NCI-H2107 treated with DMSO at 0.1 percent for 48 hours (cell line): ENCODE measurements around the gene MZF1.
A peak's percentile ranks its signal among the peaks of the same experiment; 100 is the strongest.
"Not testable (repeated sequence)": the region's sequence is repeated elsewhere in the genome, so short reads cannot be mapped to it uniquely, and the experiment has no call there.

Experiments used
- DNase-seq: peaks from one replicate; lab custom pipeline; 2025; ENCODE audit not compliant: unreplicated experiment; lab: John Stamatoyannopoulos, UW

Gene MZF1

GRCh38 chr19:58543826-58544590 lies 29.1 kb downstream of the MZF1 start, which contains the start of gene TRIM28:
Gene TRIM28, plus strand, starts transcription at chr19:58544064. Its CDS starts 694 bp downstream, at chr19:58544758.
- no peak for DNase-seq

DNA sequence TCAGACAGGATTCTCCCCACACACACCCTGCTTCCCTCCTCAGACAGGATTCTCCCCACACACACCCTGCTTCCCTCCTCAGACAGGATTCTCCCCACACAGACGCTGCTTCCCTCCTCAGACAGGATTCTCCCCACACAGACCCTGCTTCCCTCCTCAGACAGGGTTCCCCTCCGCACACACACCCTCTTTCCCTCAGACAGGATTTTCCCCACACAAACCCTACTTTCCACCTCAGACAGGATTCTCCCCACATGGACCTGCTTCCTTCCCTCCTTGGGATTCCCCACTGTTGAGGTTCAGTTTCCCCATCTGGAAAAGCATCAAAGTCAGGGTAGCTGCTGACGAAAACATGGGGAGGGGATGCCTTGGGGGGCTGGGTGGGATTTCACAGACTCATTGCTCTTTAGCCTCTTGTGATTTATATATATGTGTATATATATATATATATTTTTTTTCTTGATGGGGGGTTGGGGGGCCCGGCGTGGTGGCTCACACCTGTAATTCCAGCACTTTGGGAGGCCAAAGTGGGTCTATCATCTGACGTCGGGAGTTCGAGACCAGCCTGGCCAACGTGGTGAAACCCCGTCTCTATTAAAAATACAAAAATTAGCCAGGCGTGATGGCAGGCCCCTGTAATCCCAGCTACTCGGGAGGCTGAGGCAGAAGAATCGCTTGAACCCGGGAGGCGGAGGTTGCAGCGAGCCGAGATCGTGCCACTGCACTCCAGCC lies 30.3 kb downstream of the MZF1 start:
- not testable (repeated sequence) for DNase-seq

DNA sequence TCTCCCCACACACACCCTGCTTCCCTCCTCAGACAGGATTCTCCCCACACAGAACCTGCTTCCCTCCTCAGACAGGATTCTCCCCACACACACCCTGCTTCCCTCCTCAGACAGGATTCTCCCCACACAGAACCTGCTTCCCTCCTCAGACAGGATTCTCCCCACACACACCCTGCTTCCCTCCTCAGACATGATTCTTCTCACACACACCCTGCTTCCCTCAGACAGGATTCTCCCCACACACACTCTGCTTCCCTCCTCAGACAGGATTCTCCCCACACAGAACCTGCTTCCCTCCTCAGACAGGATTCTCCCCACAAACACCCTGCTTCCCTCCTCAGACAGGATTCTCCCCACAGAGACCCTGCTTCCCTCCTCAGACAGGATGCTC lies 34.0 kb downstream of the MZF1 start:
- not testable (repeated sequence) for DNase-seq

- DNase-seq: no peak
Observed at GRCh38 chr19:58538257-58539168, 34.6 kb downstream of the MZF1 start.

DNA sequence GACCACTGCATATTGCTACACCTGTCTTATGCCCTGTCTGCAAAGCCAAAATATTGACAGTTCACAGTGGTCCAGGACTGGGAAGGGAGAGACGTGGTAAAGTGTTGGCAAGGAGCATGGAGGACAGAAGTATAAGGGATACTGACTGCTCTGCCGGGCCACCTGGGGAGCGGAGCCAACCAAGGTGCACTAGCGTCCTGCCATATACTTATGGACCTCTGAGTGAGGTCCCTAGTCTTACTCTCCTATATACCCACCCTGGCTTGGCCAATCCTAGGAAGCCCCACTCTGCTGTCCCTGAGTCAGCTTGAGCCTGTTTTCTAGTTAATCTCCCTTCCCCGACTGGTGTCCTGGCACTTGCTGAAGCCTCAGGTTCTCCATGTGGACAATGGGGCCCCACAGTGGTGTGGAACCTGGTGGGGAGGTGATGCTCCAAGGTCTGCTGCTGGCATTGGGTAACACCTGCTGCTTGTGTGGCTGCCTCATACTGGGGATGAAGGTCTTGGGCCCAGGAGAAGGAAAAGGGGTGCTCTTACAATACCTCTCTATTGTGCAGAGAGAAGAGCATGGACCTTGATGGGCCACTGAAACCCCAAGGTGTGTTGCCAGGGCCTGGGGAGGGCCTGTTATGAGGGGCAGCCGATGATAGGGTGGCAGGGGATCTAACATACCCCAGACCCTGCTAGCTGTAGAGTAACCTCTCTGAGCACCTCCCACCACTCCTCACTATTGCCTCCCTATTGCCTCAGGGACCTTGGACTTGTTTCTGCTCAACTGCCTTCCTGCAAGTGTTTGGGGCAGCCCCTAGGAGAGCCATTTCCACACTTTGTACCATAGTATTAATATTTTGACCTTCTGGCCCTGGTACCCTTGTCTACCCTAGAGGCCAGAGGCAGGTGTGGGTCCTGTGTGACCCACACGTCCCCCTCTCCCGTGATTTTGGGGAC lies 36.0 kb downstream of the MZF1 start:
- no peak for DNase-seq

DNA sequence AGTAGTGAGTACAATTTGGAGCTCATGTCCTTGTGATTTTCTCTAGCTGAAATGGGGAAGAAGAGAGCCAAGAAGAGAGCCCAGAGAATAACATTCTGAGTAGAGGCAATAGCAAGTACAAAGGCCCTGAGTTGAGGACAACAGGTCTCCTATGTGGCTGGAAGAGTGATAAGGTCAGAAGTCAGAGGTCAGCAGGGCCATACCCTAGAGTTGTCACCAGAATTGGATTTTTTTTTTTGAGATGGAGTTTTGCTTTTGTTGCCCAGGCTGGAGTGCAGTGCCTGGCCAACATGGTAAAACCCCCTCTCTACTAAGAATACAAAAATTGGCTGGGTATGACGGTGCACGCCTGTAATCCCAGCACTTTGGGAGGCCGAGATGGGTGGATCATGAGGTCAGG lies 37.3 kb downstream of the MZF1 start:
- no peak for DNase-seq

GRCh38 chr19:58531034-58531840 lies 41.9 kb downstream of the MZF1 start:
- DNase-seq: no peak

GRCh38 chr19:58529405-58529804 lies 43.7 kb downstream of the MZF1 start:
- no peak for DNase-seq

GRCh38 chr19:58522709-58523108 lies 50.4 kb downstream of the MZF1 start:
- no peak for DNase-seq

DNA sequence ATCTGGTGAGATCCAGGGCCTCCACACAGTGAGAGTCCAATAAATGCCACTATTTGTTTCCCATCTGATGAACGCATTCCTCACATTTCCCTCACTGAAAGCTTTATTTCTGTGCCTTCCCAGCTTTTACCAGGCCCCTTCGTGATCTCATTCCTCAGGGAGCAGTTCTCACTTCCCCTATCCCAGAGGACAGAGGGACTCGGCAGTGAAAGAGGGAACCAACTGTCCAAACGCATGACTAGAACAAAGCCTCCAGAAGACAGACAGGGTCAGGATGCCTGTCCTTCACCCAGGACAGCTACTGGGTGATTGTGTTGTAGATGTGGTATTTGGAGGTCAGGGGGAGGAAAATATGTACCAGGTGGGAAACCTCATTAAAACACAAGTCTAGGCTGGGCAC lies 51.5 kb downstream of the MZF1 start:
- DNase-seq: no peak

DNA sequence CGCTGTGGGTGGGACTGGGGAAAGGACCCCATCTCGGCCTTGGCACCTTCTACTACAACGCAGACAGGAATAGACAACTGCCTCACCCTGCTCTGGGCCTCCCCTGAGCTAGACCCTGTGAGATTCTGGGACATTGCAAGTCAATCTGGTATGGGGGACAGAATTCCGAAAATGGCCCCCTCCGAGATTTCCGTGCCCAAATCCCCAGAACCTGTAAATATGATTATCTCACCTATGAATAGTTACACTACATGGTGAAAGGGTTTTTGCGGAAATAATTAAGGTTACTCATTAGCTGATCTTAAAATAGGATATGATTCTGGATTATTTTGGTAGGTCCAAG lies 52.9 kb downstream of the MZF1 start:
- no peak for DNase-seq

GRCh38 chr19:58519355-58520256 lies 53.5 kb downstream of the MZF1 start, which contains the start of gene ZBTB45:
Gene ZBTB45, minus strand, starts transcription at chr19:58519810. Its CDS starts 2,137 bp downstream, at chr19:58517673.
- DNase-seq: peak; percentile 94

GRCh38 chr19:58519087-58519354 lies 54.1 kb downstream of the MZF1 start:
- peak; percentile 33 for DNase-seq

DNA sequence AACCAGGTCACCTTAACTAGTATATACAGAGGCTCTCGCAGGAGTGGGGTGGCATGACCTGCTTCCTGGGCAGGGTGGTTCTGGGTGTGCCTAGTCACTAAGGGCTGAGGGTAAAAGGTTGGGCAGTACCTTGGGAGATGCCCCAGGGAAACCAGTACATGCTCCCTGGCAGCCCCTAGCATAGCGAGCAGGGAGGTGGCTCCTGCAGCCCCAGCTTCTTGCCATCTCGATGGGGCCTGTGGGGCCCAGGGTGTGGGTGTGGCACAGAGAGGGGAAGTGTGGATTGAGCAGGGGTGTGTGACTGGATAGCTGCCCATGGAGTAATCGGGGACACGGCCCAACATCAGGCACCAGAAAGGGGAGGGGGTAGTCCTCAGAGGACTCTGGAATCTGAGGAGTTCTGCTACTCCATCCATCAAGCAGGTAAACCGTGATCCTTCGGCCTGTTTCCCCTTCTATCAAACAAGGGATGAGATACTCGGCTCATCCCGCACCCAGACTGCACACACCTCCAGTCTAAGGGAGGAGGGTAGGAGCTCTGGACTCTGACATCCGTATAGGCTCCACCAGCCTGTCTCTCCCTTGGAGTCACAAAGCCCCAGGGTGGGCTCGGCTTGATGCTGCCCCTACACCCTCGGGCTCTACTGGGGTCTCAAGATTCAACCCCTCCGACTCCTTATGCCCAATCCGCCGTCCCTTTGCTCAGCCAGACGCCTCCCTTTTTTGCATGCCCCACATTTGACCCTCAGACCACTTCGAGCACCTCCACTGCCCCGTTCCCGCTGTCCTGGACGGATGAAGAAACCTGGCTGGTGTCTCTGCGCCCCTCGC lies 54.7 kb downstream of the MZF1 start:
- no peak for DNase-seq

- no peak for DNase-seq
Observed at GRCh38 chr19:58516964-58517833, 55.9 kb downstream of the MZF1 start.

- no peak for DNase-seq
Observed at GRCh38 chr19:58516246-58516836, 56.8 kb downstream of the MZF1 start.
